ENCODE data around the gene FRMD4A. TPM values are rescaled to one million over a fixed set of nuclear protein-coding genes. Genes with fewer than 3 reads are reported as not detected.
A peak's percentile ranks its signal among the peaks of the same experiment; 100 is the strongest.

FRMD4A gene
- total RNA-seq, 4 donors from 2014 or later = 5.6 to 34.1 (median 19.4) TPM

GRCh38 chr10:13993673-13994089, 337.0 kb downstream of the FRMD4A start:
- Histone ChIP-seq H3K36me3 (no peaks in the 10 kb centered on the region), H3K9me3 (no peaks in the 10 kb centered on the region), H3K27ac (peak overlapping the region in 1 of 2 donors; percentile 37), H3K4me1 (no peaks in the 10 kb centered on the region), H3K27me3 (no peaks in the 10 kb centered on the region), H3K4me3 (no peak overlapping the region)
- TF ChIP-seq CTCF (IDR thresholded peaks at IDR 0.05) (no peak), POLR2A (IDR thresholded peaks at IDR 0.05) (no peak)
- DNase-seq = no peak
- intact Hi-C loops (cut with DNase I; ENCODE audit: low total_unique reads) = no loop called here

- TF ChIP-seq CTCF (IDR thresholded peaks at IDR 0.05) (no peak), POLR2A (IDR thresholded peaks at IDR 0.05) (no peak)
- Histone ChIP-seq H3K9me3 (no peaks in the 10 kb centered on the region), H3K4me1 (no peaks in the 10 kb centered on the region), H3K36me3 (no peaks in the 10 kb centered on the region), H3K4me3 (no peak overlapping the region), H3K27me3 (no peaks in the 10 kb centered on the region), H3K27ac (peak overlapping the region in 1 of 2 donors; percentile 37)
- peak; percentile 65 to 77 for DNase-seq
- intact Hi-C loops (cut with DNase I; ENCODE audit: low total_unique reads) = no loop called here
These were observed 337.6 kb downstream of the FRMD4A start for GRCh38 chr10:13993169-13993568.

GRCh38 chr10:13991353-13991752, 339.4 kb downstream of the FRMD4A start:
- Histone ChIP-seq H3K27ac (peak overlapping the region; percentile 56 to 59), H3K36me3 (no peaks in the 10 kb centered on the region), H3K27me3 (no peaks in the 10 kb centered on the region), H3K4me3 (no peak overlapping the region), H3K4me1 (no peaks in the 10 kb centered on the region), H3K9me3 (no peaks in the 10 kb centered on the region)
- no peak for TF ChIP-seq CTCF (IDR thresholded peaks at IDR 0.05)
- TF ChIP-seq POLR2A (IDR thresholded peaks at IDR 0.05) = no peak
- DNase-seq = no peak
- intact Hi-C loops (cut with DNase I; ENCODE audit: low total_unique reads) = no loop called here

- Histone ChIP-seq H3K9me3 (no peaks in the 10 kb centered on the region), H3K4me1 (no peaks in the 10 kb centered on the region), H3K4me3 (no peak overlapping the region), H3K36me3 (no peaks in the 10 kb centered on the region), H3K27ac (peak overlapping the region; percentile 56 to 59), H3K27me3 (no peaks in the 10 kb centered on the region)
- intact Hi-C loops (cut with DNase I; ENCODE audit: low total_unique reads) = no loop called here
- peak in 1 of 2 donors; percentile 46 for DNase-seq
- TF ChIP-seq CTCF (IDR thresholded peaks at IDR 0.05) = no peak
- no peak for TF ChIP-seq POLR2A (IDR thresholded peaks at IDR 0.05)
These were observed 339.8 kb downstream of the FRMD4A start for GRCh38 chr10:13990946-13991345.

- Histone ChIP-seq H3K4me1 (no peaks in the 10 kb centered on the region), H3K27ac (peak overlapping the region; percentile 56 to 59), H3K4me3 (no peak overlapping the region), H3K27me3 (no peaks in the 10 kb centered on the region), H3K36me3 (no peaks in the 10 kb centered on the region), H3K9me3 (no peaks in the 10 kb centered on the region)
- DNase-seq = peak; percentile 48 to 55
- intact Hi-C loops (cut with DNase I; ENCODE audit: low total_unique reads) = no loop called here
- TF ChIP-seq CTCF (IDR thresholded peaks at IDR 0.05) (no peak), POLR2A (IDR thresholded peaks at IDR 0.05) (no peak)
These were observed 340.3 kb downstream of the FRMD4A start for GRCh38 chr10:13990392-13990805.

Data from uterus (tissue), 4 donors.